Adrenal gland (tissue), 12 donors: ENCODE results near the gene TMED4. TPM values are rescaled to one million over a fixed set of nuclear protein-coding genes. Genes with fewer than 3 reads are reported as not detected.

Source experiments
- DNase-seq, 7 donors: peaks; one replicate each; pipeline ENCODE4 v3.0.0-alpha.2; 2019 to 2020
- H3K27ac ChIP-seq, 5 donors: fragments of 200-600 bp; sonication (generic) in 4 of 5; 1 replicate in 3 of 5; 2 replicates in 2 of 5; pipeline versions ENCODE4 v1.5.1 to v1.8.0; 2016 to 2020; ENCODE audit warnings: mild to moderate bottlenecking in 1 of 5
- H3K27me3 ChIP-seq: fragments of 200-600 bp; 2 replicates; pipeline ENCODE4 v1.8.0; 2021
- H3K36me3 ChIP-seq, 2 donors: fragments of 200-600 bp; replicated peaks in 1 of 2; 1 replicate in 1 of 2; 2 replicates in 1 of 2; pipeline versions ENCODE4 v1.5.1 to v1.8.0; 2018 to 2022
- H3K4me1 ChIP-seq, 2 donors: fragments of 200-600 bp; replicated peaks in 1 of 2; 1 replicate in 1 of 2; 2 replicates in 1 of 2; pipeline versions ENCODE4 v1.5.1 to v1.8.0; 2018 to 2021
- H3K4me3 ChIP-seq, 4 donors: fragments of 200-600 bp; sonication (generic) in 3 of 4; one replicate each; pipeline ENCODE4 v1.5.1; 2016 to 2018
- H3K9me3 ChIP-seq, 3 donors: fragments of 200-600 bp; sonication (generic) in 1 of 3; replicated peaks in 1 of 3; 1 replicate in 2 of 3; 2 replicates in 1 of 3; pipeline versions ENCODE4 v1.5.1 to v1.8.0; 2016 to 2021
- CTCF ChIP-seq, 6 experiments: fragments of 450-650 bp in 4 of 6; fragments of 200-600 bp in 2 of 6; sonication (generic) in 1 of 6; IDR thresholded peaks; 1 replicate in 5 of 6; 2 replicates in 1 of 6; pipeline versions ENCODE4 v1.5.1 to v1.8.0; 2016 to 2021; ENCODE audit warnings: antibody characterized with exemption in 6 of 6, mild to moderate bottlenecking in 2 of 6, moderate library complexity in 1 of 6
- POLR2A ChIP-seq, 2 donors: fragments of 450-650 bp; IDR thresholded peaks; one replicate each; pipeline ENCODE4 v1.6.1; 2017; ENCODE audit warnings: antibody characterized with exemption in 2 of 2, mild to moderate bottlenecking in 2 of 2, moderate library complexity in 1 of 2
- WGBS, 4 donors: extraction: QIAGEN DNeasy Blood & Tissue Kit in 2 of 4; methylation state at CpG; one replicate each; pipeline versions ENCODE4 v1.1.5 to v1.1.7; 2013 to 2017; 5-methylcytosine and 5-hydroxymethylcytosine counted together
- intact Hi-C, 2 donors: fragments of 100-400 bp; cut with DNase I; formaldehyde crosslinking; loops; one replicate each; pipeline versions ENCODE4 v1.14.1 to v1.15.0; 2022 to 2023
- polyA plus RNA-seq, 3 donors: library from polyadenylated mRNA; stranded (reverse); fragments of 200-250 nt in 2 of 3; fragments of 350-450 nt in 1 of 3; fragmentation: Illumina TruSeq in 1 of 3; extraction: RNeasy Lipid Tissue Mini Kit (QIAGEN cat#74804) in 1 of 3; gene quantifications; one replicate each; pipeline ENCODE4 v1.2.3, GENCODE V29; 2013 to 2014
- total RNA-seq, 9 donors: library from RNA; depleted of rRNA in 4 of 9; stranded (reverse); fragments of >200 nt in 4 of 9; fragments of 120-200 nt in 1 of 9; fragmentation: NEBNext Ultra II Directional in 1 of 9; extraction: Animal tissue kit (Norgen Biotek cat#: 25700) in 1 of 9; gene quantifications; one replicate each; pipeline versions ENCODE4 v1.1.0 to v1.2.4, GENCODE V29; 2013 to 2023
- donor health status: healthy with polysubstance abuse.
- donor health status: Bipolar disorder and iron deficiency.
- donor health status: DM: yes; HTN: yes; CAD: no.
- donor health status: DM: no; HTN: no; CAD: no.
- donor health status: DM: no; HTN: no; CAD: no.
- donor health status: DM: yes; HTN: yes; CAD: no.

The TMED4 gene
- total and polyA plus RNA-seq, 12 donors = 45.2 to 189 (median 112) TPM

- peaks cover 0 to 9% of the 10 kb centered on the region in 2 donors for H3K4me1 ChIP-seq
- H3K9me3 ChIP-seq = no peaks in the 10 kb centered on the region
- H3K27ac ChIP-seq = no peak overlapping the region
- no peaks in the 10 kb centered on the region for H3K27me3 ChIP-seq
- intact Hi-C loops = no loop called here
- no peak for TF ChIP-seq CTCF (IDR thresholded peaks at IDR 0.05)
- TF ChIP-seq POLR2A (IDR thresholded peaks at IDR 0.05) = no peak
- no peak overlapping the region for H3K4me3 ChIP-seq
- H3K36me3 ChIP-seq = no peaks in the 10 kb centered on the region
- no peak for DNase-seq
- WGBS, 4 donors = 69 to 80% (median 72%) methylated on average over 3 of the region's 3 CpGs
Measured at GRCh38 chr7:44548893-44549292, 33.1 kb downstream of the TMED4 start.

- TF ChIP-seq CTCF (IDR thresholded peaks at IDR 0.05) (no peak), POLR2A (IDR thresholded peaks at IDR 0.05) (no peak)
- Histone ChIP-seq H3K27me3 (no peaks in the 10 kb centered on the region), H3K27ac (no peak overlapping the region), H3K4me3 (no peak overlapping the region), H3K9me3 (no peaks in the 10 kb centered on the region), H3K4me1 (peaks cover 0 to 9% of the 10 kb centered on the region in 2 donors), H3K36me3 (no peaks in the 10 kb centered on the region)
- 30 to 41% (median 39%) methylated on average over 6 of the region's 6 CpGs for WGBS, 4 donors
- intact Hi-C loops = no loop called here
- no peak for DNase-seq
Measured at GRCh38 chr7:44547536-44548231, 34.3 kb downstream of the TMED4 start.

- H3K27ac ChIP-seq = no peak overlapping the region
- no peaks in the 10 kb centered on the region for H3K27me3 ChIP-seq
- WGBS, 4 donors = 86 to 97% (median 92%) methylated on average over 6 of the region's 6 CpGs
Measured at GRCh38 chr7:44541876-44542610, 40.0 kb downstream of the TMED4 start.

More at GRCh38 chr7:44541876-44542610, 40.0 kb downstream of the TMED4 start:
- H3K4me3 ChIP-seq = no peak overlapping the region
- H3K9me3 ChIP-seq = no peaks in the 10 kb centered on the region
- no peak for DNase-seq
- H3K4me1 ChIP-seq = no peaks in the 10 kb centered on the region
- no peaks in the 10 kb centered on the region for H3K36me3 ChIP-seq
- no peak for TF ChIP-seq POLR2A (IDR thresholded peaks at IDR 0.05)
- TF ChIP-seq CTCF (IDR thresholded peaks at IDR 0.05) = no peak
- intact Hi-C loops = no loop called here
